Breast epithelium (tissue), 4 donors: ENCODE measurements around the gene DNAJB4. TPM values are rescaled to one million over a fixed set of nuclear protein-coding genes. Genes with fewer than 3 reads are reported as not detected.

Experiments
- DNase-seq, 2 donors: peaks; one replicate each; pipeline ENCODE4 v3.0.0-alpha.2; 2019; ENCODE audit warnings: low spot score in 2 of 2
- H3K27ac ChIP-seq, 2 donors: fragments of 200-600 bp; sonication (generic) in 1 of 2; one replicate each; pipeline ENCODE4 v1.5.1; 2016 to 2019; ENCODE audit warnings: mild to moderate bottlenecking in 1 of 2
- H3K27me3 ChIP-seq, 2 donors: fragments of 200-600 bp; sonication (generic) in 1 of 2; one replicate each; pipeline versions ENCODE4 v1.5.1 to v1.6.0; 2017 to 2019; ENCODE audit warnings: control low read depth in 1 of 2, mild to moderate bottlenecking in 1 of 2
- H3K36me3 ChIP-seq: fragments of 200-600 bp; one replicate; pipeline ENCODE4 v1.5.1; 2019
- H3K4me1 ChIP-seq, 2 donors: fragments of 200-600 bp; sonication (generic); one replicate each; pipeline ENCODE4 v1.5.1; 2016 to 2019; ENCODE audit warnings: control low read depth in 1 of 2
- H3K4me3 ChIP-seq, 3 donors: fragments of 200-600 bp; sonication (generic); 1 replicate in 2 of 3; 2 replicates in 1 of 3; pipeline ENCODE4 v1.5.1; 2016 to 2019; ENCODE audit warnings: mild to moderate bottlenecking in 3 of 3, moderate library complexity in 2 of 3
- H3K9me3 ChIP-seq, 2 donors: fragments of 200-600 bp; sonication (generic) in 1 of 2; one replicate each; pipeline ENCODE4 v1.5.1; 2016 to 2019; ENCODE audit warnings: control low read depth in 1 of 2
- CTCF ChIP-seq, 3 donors: fragments of 450-650 bp; IDR thresholded peaks; one replicate each; pipeline ENCODE4 v1.5.1; 2016 to 2017; ENCODE audit warnings: antibody characterized with exemption in 3 of 3, mild to moderate bottlenecking in 3 of 3, moderate library complexity in 3 of 3
- POLR2A ChIP-seq: fragments of 450-650 bp; IDR thresholded peaks from one replicate; pipeline ENCODE4 v1.6.1; 2016; ENCODE audit warnings: antibody characterized with exemption, mild to moderate bottlenecking, moderate library complexity
- POLR2AphosphoS5 ChIP-seq, 3 donors: sonication (generic); formaldehyde crosslinking; IDR thresholded peaks; one replicate each; pipeline ENCODE4 v1.6.1; 2017; ENCODE audit warnings: antibody characterized with exemption in 3 of 3
- intact Hi-C: fragments of 100-400 bp; cut with DNase I; formaldehyde crosslinking; loops from one replicate; pipeline ENCODE4 v1.15.1; 2023; ENCODE audit warnings: low total_unique reads
- total RNA-seq, 3 donors: library from RNA; depleted of rRNA; stranded (reverse); fragments of >200 nt; gene quantifications; one replicate each; pipeline ENCODE4 v1.1.0, GENCODE V29; 2016

Gene DNAJB4
- total RNA-seq, 3 donors from 2014 or later, result 25.3 to 39.5 (median 31.5) TPM

- Histone ChIP-seq H3K9me3 (no peaks in the 10 kb centered on the region), H3K4me3 (no peak overlapping the region), H3K36me3 (no peaks in the 10 kb centered on the region), H3K27ac (no peak overlapping the region), H3K27me3 (peaks cover 0 to 8% of the 10 kb centered on the region in 2 donors), H3K4me1 (no peaks in the 10 kb centered on the region)
- TF ChIP-seq POLR2AphosphoS5 (IDR thresholded peaks at IDR 0.05) (no peak), POLR2A (no peak), CTCF (IDR thresholded peaks at IDR 0.05) (no peak)
- intact Hi-C loops, result no loop called here
- DNase-seq, result no peak
Measured at GRCh38 chr1:78049396-78049795, 44.7 kb downstream of the DNAJB4 start.

- TF ChIP-seq POLR2AphosphoS5 (IDR thresholded peaks at IDR 0.05), result no peak
- TF ChIP-seq CTCF (IDR thresholded peaks at IDR 0.05), result no peak
- no peak for TF ChIP-seq POLR2A
- no peaks in the 10 kb centered on the region for H3K36me3 ChIP-seq
- intact Hi-C loops, result no loop called here
Measured at GRCh38 chr1:78051005-78051404, 46.3 kb downstream of the DNAJB4 start.

GRCh38 chr1:78052685-78053405, 48.1 kb downstream of the DNAJB4 start:
- no peak overlapping the region for H3K27ac ChIP-seq
- H3K4me1 ChIP-seq, result no peaks in the 10 kb centered on the region
- no peaks in the 10 kb centered on the region for H3K36me3 ChIP-seq
- H3K4me3 ChIP-seq, result no peak overlapping the region
- no peaks in the 10 kb centered on the region for H3K27me3 ChIP-seq
- DNase-seq, result no peak
- intact Hi-C loops, result no loop called here
- H3K9me3 ChIP-seq, result no peaks in the 10 kb centered on the region
- no peak for TF ChIP-seq CTCF (IDR thresholded peaks at IDR 0.05)
- TF ChIP-seq POLR2AphosphoS5 (IDR thresholded peaks at IDR 0.05), result no peak
- TF ChIP-seq POLR2A, result no peak

More at GRCh38 chr1:78051005-78051404, 46.3 kb downstream of the DNAJB4 start:
- DNase-seq, result no peak
- no peak overlapping the region for H3K4me3 ChIP-seq
- H3K4me1 ChIP-seq, result no peaks in the 10 kb centered on the region
- H3K9me3 ChIP-seq, result no peaks in the 10 kb centered on the region
- no peak overlapping the region for H3K27ac ChIP-seq
- H3K27me3 ChIP-seq, result peaks cover 0 to 8% of the 10 kb centered on the region in 2 donors

- Histone ChIP-seq H3K9me3 (no peaks in the 10 kb centered on the region), H3K27me3 (no peaks in the 10 kb centered on the region), H3K36me3 (no peaks in the 10 kb centered on the region), H3K4me3 (no peak overlapping the region), H3K27ac (no peak overlapping the region), H3K4me1 (no peaks in the 10 kb centered on the region)
- no peak for TF ChIP-seq POLR2A
- TF ChIP-seq CTCF (IDR thresholded peaks at IDR 0.05), result no peak
- TF ChIP-seq POLR2AphosphoS5 (IDR thresholded peaks at IDR 0.05), result no peak
- no peak for DNase-seq
- intact Hi-C loops, result no loop called here
Measured at GRCh38 chr1:78053498-78053897, 48.8 kb downstream of the DNAJB4 start.

GRCh38 chr1:78054559-78054958, 49.8 kb downstream of the DNAJB4 start:
- H3K4me3 ChIP-seq, result no peak overlapping the region
- H3K27me3 ChIP-seq, result no peaks in the 10 kb centered on the region
- H3K36me3 ChIP-seq, result no peaks in the 10 kb centered on the region
- DNase-seq, result no peak
- H3K4me1 ChIP-seq, result no peaks in the 10 kb centered on the region
- intact Hi-C loops, result no loop called here
- no peaks in the 10 kb centered on the region for H3K9me3 ChIP-seq
- TF ChIP-seq POLR2A (no peak), CTCF (IDR thresholded peaks at IDR 0.05) (no peak)
- H3K27ac ChIP-seq, result no peak overlapping the region
